OCI-LY7 (cell line): ENCODE measurements around the gene OCLN. TPM values are rescaled to one million over a fixed set of nuclear protein-coding genes. Genes with fewer than 3 reads are reported as not detected.

Source experiments
- BruUV-seq: library from RNA; stranded (reverse); fragments of 400-500 nt; replicated peaks from 2 replicates; lab custom pipeline; 2021; lab: Mats Ljungman, UMichigan
- CTCF ChIA-PET: fragments of 300-600 bp; sonication (Branson Sonifier 250); formaldehyde crosslinking; loops from one replicate; lab custom pipeline; 2022; ENCODE audit warnings: antibody characterized with exemption; ENCODE audit not compliant: unreplicated experiment; lab: Charles Lee
- POLR2A ChIA-PET: fragments of 300-600 bp; sonication (Branson Sonifier 250); formaldehyde crosslinking; loops from one replicate; lab custom pipeline; 2022; ENCODE audit warnings: antibody characterized with exemption; lab: Charles Lee
- DNase-seq: peaks from one replicate; pipeline ENCODE4 v3.0.0-alpha.2; 2015; ENCODE audit warnings: low spot score
- H2AFZ ChIP-seq: fragments of 200-600 bp; sonication (generic), shearing (Covaris generic); 2 replicates; pipeline ENCODE4 v1.6.1; 2014; ENCODE audit warnings: mild to moderate bottlenecking, antibody characterized with exemption, low read length, moderate library complexity
- H3K27ac ChIP-seq: fragments of 200-600 bp; sonication (generic); 2 replicates; pipeline ENCODE4 v1.5.1; 2014; ENCODE audit warnings: mixed run types, low read depth, mild to moderate bottlenecking, moderate library complexity, low read length, inconsistent platforms; ENCODE audit not compliant: poor library complexity, severe bottlenecking
- H3K36me3 ChIP-seq: fragments of 200-600 bp; sonication (generic); 2 replicates; pipeline ENCODE4 v1.6.1; 2014; ENCODE audit warnings: mild to moderate bottlenecking, antibody characterized with exemption, low read length, moderate library complexity, mixed read lengths; ENCODE audit not compliant: insufficient read depth
- H3K4me1 ChIP-seq: fragments of 200-600 bp; sonication (generic); 2 replicates; pipeline ENCODE4 v1.5.1; 2014; ENCODE audit warnings: mild to moderate bottlenecking, low read length; ENCODE audit not compliant: insufficient read depth, poor library complexity, severe bottlenecking
- H3K4me2 ChIP-seq: fragments of 200-600 bp; sonication (generic); 2 replicates; pipeline ENCODE4 v1.6.1; 2014; ENCODE audit warnings: mild to moderate bottlenecking, low read length
- H3K4me3 ChIP-seq: fragments of 200-600 bp; sonication (generic); 2 replicates; pipeline ENCODE4 v1.5.1; 2014; ENCODE audit warnings: mild to moderate bottlenecking, low read depth, low read length; ENCODE audit not compliant: poor library complexity, severe bottlenecking
- H3K79me2 ChIP-seq: fragments of 200-600 bp; sonication (generic); 2 replicates; pipeline ENCODE4 v1.6.1; 2016; ENCODE audit warnings: low read depth, mild to moderate bottlenecking, low read length, moderate library complexity, mixed read lengths; ENCODE audit not compliant: insufficient read depth
- H3K9me2 ChIP-seq: fragments of 200-600 bp; sonication (generic); 2 replicates; pipeline ENCODE4 v1.6.1; 2016; ENCODE audit warnings: mild to moderate bottlenecking, low read length, mixed read lengths; ENCODE audit not compliant: insufficient read depth
- H3K9me3 ChIP-seq: fragments of 200-600 bp; sonication (generic); 2 replicates; pipeline ENCODE4 v1.6.1; 2014; ENCODE audit warnings: mild to moderate bottlenecking, mixed run types, low read length, mixed read lengths
- H4K20me1 ChIP-seq: fragments of 200-600 bp; sonication (generic); 2 replicates; pipeline ENCODE4 v1.6.1; 2014; ENCODE audit warnings: mild to moderate bottlenecking, antibody characterized with exemption, low read length, moderate library complexity, mixed read lengths; ENCODE audit not compliant: insufficient read depth
- CTCF ChIP-seq: fragments of 200-600 bp; sonication (generic); conservative IDR thresholded peaks from 2 replicates; pipeline ENCODE4 v1.5.1; 2014; ENCODE audit warnings: mild to moderate bottlenecking, antibody characterized with exemption, low read length, moderate library complexity, mixed read lengths
- EZH2phosphoT487 ChIP-seq: fragments of 200-600 bp; sonication (generic); IDR thresholded peaks from 2 replicates; pipeline ENCODE4 v1.6.1; 2018; ENCODE audit warnings: low read depth, borderline replicate concordance, mild to moderate bottlenecking, mixed run types, antibody characterized with exemption, low read length, moderate library complexity, mixed read lengths
- intact Hi-C: fragments of 100-400 bp; cut with micrococcal nuclease; formaldehyde crosslinking; loops from one replicate; pipeline ENCODE4 v1.10.0; 2022; ENCODE audit not compliant: unreplicated experiment
- total RNA-seq, 2 experiments: library from RNA; depleted of rRNA in 1 of 2; stranded (reverse); fragments of >200 nt in 1 of 2; shearing (Covaris generic) in 1 of 2; gene quantifications; 2 replicates each; pipeline ENCODE4 v1.2.3, GENCODE V29; 2014 to 2022

OCLN gene
- total RNA-seq, 2 experiments from 2014 or later = 0.50 to 1.1 TPM

- Histone ChIP-seq H3K9me2 (no peaks in the 10 kb centered on the region), H3K4me2 (peak overlapping the region; percentile 25; the same call in 1 of the 2 replicates), H4K20me1 (no peaks in the 10 kb centered on the region), H3K4me3 (no peak overlapping the region), H3K27ac (no peak overlapping the region), H3K79me2 (no peaks in the 10 kb centered on the region), H3K36me3 (no peaks in the 10 kb centered on the region), H2AFZ (peak overlapping the region; percentile 65), H3K4me1 (peaks cover 5% of the 10 kb centered on the region), H3K9me3 (no peaks in the 10 kb centered on the region)
- BruUV-seq = no TSS peak
- intact Hi-C loops = no loop called here
- no peak for DNase-seq
- no peak for TF ChIP-seq CTCF
- no peak for TF ChIP-seq EZH2phosphoT487
- CTCF ChIA-PET = no interaction called here
- POLR2A ChIA-PET = interaction anchor here (0.7 kb wide), 1 partner anchor 156 kb away, joined by 3 read pairs; no protein-coding TSS in a partner anchor
Observed at GRCh38 chr5:69502767-69503488, 10.3 kb downstream of the OCLN start.

GRCh38 chr5:69504036-69504435 is 11.4 kb downstream of the OCLN start:
- Histone ChIP-seq H3K4me2 (no peak overlapping the region), H3K4me1 (peaks cover 5% of the 10 kb centered on the region), H3K4me3 (no peak overlapping the region), H3K9me2 (no peaks in the 10 kb centered on the region), H4K20me1 (no peaks in the 10 kb centered on the region), H3K9me3 (no peaks in the 10 kb centered on the region), H3K27ac (no peak overlapping the region), H3K79me2 (no peaks in the 10 kb centered on the region), H2AFZ (no peak overlapping the region), H3K36me3 (no peaks in the 10 kb centered on the region)
- no peak for DNase-seq
- no TSS peak for BruUV-seq
- CTCF ChIA-PET = no interaction called here
- no peak for TF ChIP-seq EZH2phosphoT487
- TF ChIP-seq CTCF = no peak
- POLR2A ChIA-PET = interaction anchor here (1.1 kb wide), 1 partner anchor 65 kb away, joined by 3 read pairs; no protein-coding TSS in a partner anchor
- intact Hi-C loops = no loop called here

- H3K27ac ChIP-seq = no peak overlapping the region
- no peaks in the 10 kb centered on the region for H3K36me3 ChIP-seq
- H3K4me1 ChIP-seq = peaks cover 5% of the 10 kb centered on the region
- no peak overlapping the region for H3K4me2 ChIP-seq
- CTCF ChIA-PET = no interaction called here
- no peaks in the 10 kb centered on the region for H3K9me2 ChIP-seq
- POLR2A ChIA-PET = no interaction called here
- no peaks in the 10 kb centered on the region for H3K9me3 ChIP-seq
- no TSS peak for BruUV-seq
- no peak overlapping the region for H2AFZ ChIP-seq
- no peak for TF ChIP-seq CTCF
- no peak for TF ChIP-seq EZH2phosphoT487
- intact Hi-C loops = no loop called here
- H3K79me2 ChIP-seq = no peaks in the 10 kb centered on the region
- no peak for DNase-seq
- H3K4me3 ChIP-seq = no peak overlapping the region
- no peaks in the 10 kb centered on the region for H4K20me1 ChIP-seq
Observed at GRCh38 chr5:69505306-69505705, 12.7 kb downstream of the OCLN start.
